GM21576 (cell line): Measurements from ENCODE around the gene CLASP2.

ENCODE experiments used
- ATAC-seq: cut with Tn5 transposase; IDR thresholded peaks from one replicate; pipeline ENCODE4 v1.9.1; 2021; ENCODE audit warnings: mild to moderate bottlenecking, moderate library complexity; ENCODE audit not compliant: unreplicated experiment

The CLASP2 gene

GRCh38 chr3:33639889-33640288, 78.2 kb downstream of the CLASP2 start:
- no peak for ATAC-seq

GRCh38 chr3:33637482-33637881, 80.6 kb downstream of the CLASP2 start:
- ATAC-seq: no peak

GRCh38 chr3:33636125-33636850, 81.8 kb downstream of the CLASP2 start:
- peak; percentile 49 for ATAC-seq

- no peak for ATAC-seq
Measured at GRCh38 chr3:33634262-33634661, 83.8 kb downstream of the CLASP2 start.

GRCh38 chr3:33629219-33629618, 88.8 kb downstream of the CLASP2 start:
- no peak for ATAC-seq

- no peak for ATAC-seq
Measured at GRCh38 chr3:33624756-33625155, 93.3 kb downstream of the CLASP2 start.

GRCh38 chr3:33613041-33613440, 105.0 kb downstream of the CLASP2 start:
- no peak for ATAC-seq

GRCh38 chr3:33612607-33613006, 105.4 kb downstream of the CLASP2 start:
- ATAC-seq: no peak

GRCh38 chr3:33602829-33603228, 115.2 kb downstream of the CLASP2 start:
- no peak for ATAC-seq

- no peak for ATAC-seq
Measured at GRCh38 chr3:33597257-33597689, 120.8 kb downstream of the CLASP2 start.

GRCh38 chr3:33592999-33593398, 125.1 kb downstream of the CLASP2 start:
- no peak for ATAC-seq

GRCh38 chr3:33590541-33590940, 127.5 kb downstream of the CLASP2 start:
- ATAC-seq: no peak

- ATAC-seq: no peak
Measured at GRCh38 chr3:33586402-33586801, 131.7 kb downstream of the CLASP2 start.

GRCh38 chr3:33582234-33582633, 135.8 kb downstream of the CLASP2 start:
- ATAC-seq: no peak

GRCh38 chr3:33581666-33582065, 136.4 kb downstream of the CLASP2 start:
- ATAC-seq: no peak

- ATAC-seq: no peak
Measured at GRCh38 chr3:33579840-33580239, 138.2 kb downstream of the CLASP2 start.

GRCh38 chr3:33579178-33579510, 138.9 kb downstream of the CLASP2 start:
- no peak for ATAC-seq

GRCh38 chr3:33578325-33579177, 139.5 kb downstream of the CLASP2 start:
- ATAC-seq: no peak

- no peak for ATAC-seq
Measured at GRCh38 chr3:33577588-33577987, 140.5 kb downstream of the CLASP2 start.

GRCh38 chr3:33577173-33577572, 140.9 kb downstream of the CLASP2 start:
- ATAC-seq: no peak

GRCh38 chr3:33575311-33575710, 142.7 kb downstream of the CLASP2 start:
- no peak for ATAC-seq

- no peak for ATAC-seq
Measured at GRCh38 chr3:33557829-33558228, 160.2 kb downstream of the CLASP2 start.
